NCI-H128 (cell line): ENCODE measurements around the gene TENM4.

Experiments
- DNase-seq: peaks from one replicate; lab custom pipeline; 2025; ENCODE audit not compliant: unreplicated experiment; lab: John Stamatoyannopoulos, UW

Gene TENM4

DNA sequence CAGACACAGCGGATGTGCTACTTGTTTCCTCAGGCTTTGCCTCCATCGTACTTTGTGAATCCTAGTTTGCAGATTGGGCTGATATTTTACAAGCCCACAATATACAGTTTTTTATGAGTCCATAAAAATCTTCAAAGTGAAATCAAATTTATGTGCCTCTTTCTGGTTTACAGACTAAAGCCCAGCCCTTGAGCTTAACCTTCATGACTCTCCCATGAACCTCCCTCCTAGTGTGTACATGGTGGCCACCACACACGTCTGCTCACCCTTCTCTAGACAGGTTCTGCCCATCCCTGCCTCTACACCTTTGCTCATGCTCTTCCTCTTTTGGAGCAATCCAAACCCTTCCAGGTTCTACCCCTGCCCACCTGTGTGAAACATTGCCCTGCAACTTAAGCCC, 129.4 kb downstream of the TENM4 start:
- DNase-seq: no peak

DNA sequence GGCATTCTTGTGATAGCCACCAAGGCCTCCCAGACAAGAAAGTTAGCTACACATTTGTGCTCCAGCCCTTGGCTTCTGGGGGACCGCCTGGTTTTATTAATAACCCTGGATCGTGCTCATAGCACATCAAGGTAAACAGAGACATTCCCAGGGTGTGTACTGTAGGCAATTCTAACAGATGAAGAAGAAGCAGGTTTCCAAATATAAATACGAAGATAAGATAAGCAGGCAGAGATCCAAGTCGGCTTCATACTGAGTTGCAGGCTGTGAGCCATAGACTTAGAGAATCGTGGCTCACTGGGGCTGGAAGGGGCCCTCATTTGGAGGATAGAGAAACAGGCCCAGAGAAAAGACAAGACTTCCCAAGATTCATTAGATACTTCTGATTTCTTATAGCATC, 131.4 kb downstream of the TENM4 start:
- no peak for DNase-seq

DNA sequence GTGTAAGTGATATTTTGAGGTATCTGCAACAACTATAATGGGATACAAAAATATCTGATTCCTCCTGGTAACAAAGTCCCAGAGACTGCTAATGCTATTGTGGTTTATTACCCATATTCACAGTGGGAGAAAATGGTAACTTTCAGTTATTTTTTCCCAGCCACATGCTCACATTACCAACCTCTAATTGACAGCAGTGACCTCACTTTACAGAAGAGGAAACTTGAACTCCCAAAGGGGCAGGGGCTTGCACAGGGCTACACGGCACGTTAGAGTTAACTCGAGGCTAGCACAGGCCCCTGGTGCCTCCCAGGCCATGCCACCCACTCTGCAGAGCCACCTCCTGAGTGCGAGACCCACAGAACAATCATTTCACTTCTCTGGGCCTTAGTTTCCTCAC, 132.4 kb downstream of the TENM4 start:
- no peak for DNase-seq

DNA sequence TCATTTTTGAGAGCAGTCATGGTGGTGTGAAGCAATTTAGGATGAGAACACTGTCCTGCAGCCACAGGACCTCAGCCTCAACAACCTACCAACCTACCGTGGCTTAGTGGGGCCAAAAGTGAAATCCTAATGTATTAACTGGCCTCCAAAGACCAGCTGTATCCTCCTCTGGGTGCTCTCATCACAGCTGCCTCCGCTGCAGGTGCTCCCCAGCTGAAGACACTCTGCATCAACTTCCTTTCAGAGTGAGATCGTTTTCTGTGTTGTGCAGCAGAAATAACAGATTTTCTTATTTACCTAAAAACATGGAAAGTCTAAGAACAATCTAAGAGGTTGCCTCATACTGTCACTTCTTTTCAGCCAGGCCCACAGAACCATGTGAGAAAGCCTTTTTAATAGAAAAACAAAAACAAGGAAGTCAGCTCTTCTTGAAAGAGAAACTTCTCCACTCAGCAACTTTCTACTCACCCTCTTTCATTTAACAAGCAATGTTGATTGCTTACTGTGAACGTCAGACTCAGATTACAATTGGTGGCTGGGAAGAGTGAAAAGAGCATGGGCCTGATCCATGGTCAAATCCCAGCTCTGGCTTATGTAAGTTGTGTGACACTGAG, 136.1 kb downstream of the TENM4 start:
- DNase-seq: no peak

DNA sequence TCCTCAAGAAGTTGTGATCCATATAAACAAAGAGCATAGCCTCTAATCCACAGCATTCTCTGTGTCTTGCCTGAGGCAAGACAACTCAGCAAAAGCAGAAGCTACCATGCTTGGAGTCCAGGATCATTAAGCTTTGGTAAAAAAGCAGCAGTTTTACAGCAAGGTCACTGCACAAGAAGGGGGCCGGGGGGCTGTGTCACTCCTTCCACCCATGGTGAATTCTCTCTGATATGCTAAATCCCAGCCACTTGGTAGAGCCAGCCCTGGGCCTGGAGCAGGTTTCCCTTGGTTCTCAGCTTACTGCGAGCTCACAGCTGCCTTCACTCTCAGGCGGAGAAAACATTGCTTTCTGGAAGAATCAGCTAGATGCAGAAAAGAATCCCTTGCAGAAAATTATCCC, 144.7 kb downstream of the TENM4 start:
- DNase-seq: no peak

DNA sequence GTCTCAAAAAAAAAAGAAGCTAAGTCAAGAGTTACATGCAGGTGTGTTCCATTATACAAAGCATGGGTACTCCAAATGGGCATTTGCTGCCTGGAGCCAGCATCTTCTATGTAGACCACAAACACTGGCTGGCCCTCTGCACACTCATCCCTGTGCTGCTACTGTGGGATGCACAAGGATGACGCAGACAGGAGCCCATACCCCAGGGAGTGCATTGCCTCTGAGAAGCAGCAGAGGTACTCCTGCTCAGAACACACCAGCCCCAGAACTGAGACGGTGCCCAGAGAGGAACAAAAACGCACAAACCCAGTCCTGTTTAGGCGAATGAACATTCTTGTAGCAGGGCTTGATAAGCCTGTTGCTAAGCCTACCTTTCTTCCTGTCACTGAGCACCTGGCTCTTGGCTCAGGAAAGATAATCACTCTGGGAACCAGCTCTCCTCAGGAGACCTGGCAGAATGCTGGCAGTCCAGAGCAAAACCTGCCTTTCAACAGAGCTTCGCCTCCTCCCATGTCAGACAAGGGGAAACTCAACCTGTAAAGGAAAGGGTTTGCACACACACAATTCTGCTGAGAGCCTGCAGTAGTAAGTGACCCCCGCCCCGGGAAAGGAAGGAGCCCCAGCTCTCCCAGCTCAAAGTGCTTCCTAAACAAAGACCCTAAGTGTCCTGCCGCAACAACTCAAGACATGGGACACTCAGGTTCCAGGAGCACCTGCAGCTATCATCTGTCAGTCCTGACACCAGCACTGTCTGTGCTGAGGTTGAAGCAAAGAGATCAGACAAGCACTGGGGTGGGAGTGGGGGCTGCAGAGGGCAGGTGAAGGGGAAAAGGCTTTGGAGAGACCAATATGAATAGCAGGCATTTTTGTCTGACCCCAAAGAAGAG, 145.7 kb downstream of the TENM4 start:
- DNase-seq: peak; percentile 7

DNA sequence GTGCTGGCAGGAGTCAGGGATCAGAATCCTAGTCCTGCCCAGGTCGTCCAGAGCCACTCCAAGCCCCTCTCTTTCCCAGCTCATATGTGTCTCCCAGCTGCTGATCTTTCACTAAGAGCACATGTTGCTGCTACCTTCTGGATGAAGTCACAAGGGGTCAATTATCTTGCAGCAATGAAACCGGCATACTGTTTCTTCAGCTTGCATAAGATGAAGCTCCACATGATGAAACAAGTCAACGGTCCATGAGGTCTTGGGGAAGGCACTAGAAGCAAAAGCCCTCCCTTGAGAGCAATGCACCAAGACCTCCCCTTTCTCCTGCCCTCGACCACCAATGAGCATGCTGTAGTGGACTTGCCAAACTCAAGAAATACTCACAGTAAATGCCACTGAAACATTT, 148.9 kb downstream of the TENM4 start:
- DNase-seq: no peak

DNA sequence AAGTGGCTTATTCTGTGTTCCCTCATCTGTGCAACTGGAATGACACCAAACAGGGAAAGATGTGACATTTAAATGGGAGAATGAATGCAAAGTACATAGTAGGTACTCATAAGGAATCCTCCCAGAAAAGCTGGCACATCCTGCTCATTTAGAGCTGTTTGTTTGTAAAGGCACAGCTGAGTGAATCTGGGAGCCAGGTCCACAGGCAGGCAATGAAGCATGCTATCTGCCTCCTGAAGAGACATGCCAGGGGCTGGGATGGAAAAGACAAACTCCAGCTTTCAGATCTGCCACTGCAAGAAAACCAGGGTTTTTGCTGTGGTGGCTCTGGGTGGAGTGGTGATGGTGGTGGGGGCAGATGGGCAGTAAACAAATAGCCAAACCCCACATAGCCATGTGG, 150.1 kb downstream of the TENM4 start:
- DNase-seq: no peak

DNA sequence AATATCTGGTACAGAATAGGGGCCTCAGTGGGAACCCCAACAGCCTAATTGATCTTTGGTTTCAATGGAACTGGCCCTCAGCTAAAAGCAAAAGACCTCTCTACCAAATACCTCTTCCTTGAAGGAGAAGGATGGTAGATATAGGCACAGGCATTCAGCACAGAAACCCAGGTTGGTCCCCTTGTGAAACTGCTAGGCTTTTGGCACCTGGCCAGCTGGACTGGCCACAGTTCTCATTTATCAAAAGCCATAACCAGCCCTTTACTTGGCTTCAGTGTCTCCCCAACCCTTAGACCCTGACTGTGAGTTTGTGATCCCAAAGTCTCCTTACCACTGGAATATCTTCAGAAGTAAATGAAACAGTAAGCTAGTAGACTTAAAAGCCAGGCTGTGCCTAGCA, 152.9 kb downstream of the TENM4 start:
- DNase-seq: no peak

DNA sequence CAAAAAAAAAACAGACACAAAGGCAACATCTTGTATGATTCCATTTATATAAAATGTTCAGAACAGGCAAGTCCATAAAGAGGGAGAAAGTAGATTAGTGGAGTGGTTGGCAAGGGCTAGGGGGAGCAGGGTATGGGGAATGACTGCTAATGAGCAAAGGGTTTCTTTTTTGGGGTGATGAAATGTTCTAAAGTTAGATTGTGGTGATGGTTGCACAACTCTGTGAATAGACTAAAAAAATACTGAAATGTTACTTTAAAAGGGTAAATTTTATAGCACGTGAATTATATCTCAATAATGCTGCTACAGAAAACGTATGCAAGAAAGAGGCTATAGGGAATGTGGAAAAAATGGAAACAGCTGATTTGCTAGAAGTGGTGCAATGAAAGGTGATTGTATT, 155.1 kb downstream of the TENM4 start:
- DNase-seq: no peak

DNA sequence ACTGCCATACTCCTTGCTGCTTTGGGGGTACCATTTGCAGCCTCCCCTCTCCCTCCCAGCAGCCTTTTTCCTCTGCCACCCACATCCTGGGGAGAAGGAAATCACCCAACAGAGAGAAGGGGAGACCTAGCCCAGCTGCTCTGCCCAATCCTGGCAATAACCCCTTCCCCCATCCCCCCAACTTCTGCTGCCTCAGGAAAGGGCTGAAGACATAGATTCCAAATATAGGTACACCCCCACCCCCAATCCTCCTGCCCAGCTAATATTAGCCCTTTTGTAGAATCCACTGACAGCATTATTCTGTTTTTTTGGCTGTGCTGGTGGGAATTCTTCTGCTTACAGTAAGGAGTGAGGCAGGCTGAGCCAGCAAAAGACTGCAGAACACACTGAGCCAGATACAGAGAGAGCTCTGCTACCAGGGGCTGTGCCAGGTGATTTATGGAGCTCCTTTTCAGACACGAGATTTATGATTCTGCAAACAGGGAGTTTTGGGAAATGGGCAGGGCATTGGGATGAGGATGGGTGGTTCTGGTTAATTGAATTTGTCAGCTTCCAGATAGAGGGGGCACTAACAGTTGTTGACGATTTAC, 164.0 kb downstream of the TENM4 start:
- DNase-seq: no peak

DNA sequence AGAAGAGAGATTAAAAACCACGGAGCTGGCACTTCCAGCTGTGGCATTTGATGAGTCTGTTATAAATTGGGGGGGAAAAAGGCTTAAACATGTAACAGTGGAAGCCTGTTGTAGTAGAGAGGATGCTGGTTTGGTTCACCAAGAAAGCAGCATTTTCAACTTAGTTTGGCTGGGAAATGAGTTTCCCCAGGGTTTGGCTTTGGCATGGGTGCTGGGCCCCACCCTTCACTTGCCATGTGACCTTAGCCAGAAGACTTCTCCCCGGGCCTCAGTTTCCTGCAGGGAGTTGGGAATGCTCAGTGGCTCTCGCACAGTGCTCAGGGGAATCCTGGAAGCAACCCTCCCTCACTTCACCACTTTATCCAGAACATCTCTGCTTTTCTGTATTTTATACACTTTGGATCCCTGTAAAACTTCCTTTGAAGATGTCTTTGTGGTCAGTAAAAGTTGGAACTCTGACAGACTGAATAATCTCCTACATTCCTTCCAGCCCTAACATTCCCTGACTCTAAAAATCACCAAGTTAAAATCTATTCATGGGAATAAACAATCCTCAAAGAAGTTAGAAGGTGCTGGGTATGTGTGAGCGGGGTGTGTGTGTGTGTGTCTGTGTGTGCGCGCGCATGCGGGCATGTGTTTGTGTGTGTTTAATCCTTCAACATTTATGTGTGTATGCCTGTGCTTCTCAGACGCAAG, 166.0 kb downstream of the TENM4 start:
- DNase-seq: no peak

DNA sequence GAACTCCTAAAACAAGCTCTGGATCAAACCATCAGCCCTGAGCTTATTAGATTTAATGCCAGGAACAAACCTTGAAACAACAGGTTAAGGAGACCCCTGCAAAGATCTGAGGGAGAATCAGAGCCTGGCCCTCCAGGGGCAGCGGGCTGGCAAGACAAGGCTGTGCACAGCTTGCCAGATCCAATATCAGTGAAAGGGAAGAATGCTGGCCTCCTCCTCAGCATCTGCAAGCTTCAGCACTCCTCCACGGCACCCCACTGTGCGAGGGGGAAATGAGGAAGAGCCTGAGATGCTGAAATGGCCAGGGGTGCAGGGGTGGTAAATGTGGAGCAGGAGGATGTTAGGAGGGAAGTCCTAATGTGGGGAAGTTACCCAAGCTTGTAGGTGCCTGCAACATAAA, 167.0 kb downstream of the TENM4 start:
- no peak for DNase-seq

DNA sequence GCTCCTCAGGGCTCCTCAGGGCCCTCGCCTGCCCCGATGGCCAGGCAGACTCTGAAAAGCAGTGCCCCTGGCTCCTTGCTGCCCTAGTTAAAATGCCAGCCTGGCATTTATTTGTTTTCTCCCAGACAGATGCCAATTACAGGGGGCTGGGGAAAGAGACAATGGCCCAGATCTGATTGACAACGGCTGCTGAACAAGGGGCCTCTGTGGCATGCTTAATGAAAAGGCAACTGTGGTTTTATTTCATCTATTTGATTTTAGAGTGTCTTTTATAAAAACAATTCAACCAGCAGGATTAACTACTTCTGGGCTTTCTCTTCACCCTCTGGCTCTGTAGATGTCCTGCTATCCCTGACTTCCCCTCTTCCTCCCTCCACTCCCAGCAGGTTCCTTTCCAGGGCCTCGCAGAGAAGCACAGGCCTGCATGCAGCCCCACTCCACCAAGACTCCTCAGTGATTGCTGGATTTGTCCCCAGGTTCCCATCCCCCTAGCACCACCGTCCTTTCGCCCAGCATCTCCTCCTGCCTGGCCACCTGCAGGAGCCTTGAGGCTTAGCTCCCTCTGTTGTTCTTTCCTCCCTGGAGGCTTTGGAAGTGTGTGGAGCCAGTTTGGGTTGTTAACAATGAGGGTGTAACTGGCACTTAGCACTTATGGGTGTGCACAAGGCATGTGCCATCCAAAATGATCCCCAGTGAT, 171.1 kb downstream of the TENM4 start:
- no peak for DNase-seq

DNA sequence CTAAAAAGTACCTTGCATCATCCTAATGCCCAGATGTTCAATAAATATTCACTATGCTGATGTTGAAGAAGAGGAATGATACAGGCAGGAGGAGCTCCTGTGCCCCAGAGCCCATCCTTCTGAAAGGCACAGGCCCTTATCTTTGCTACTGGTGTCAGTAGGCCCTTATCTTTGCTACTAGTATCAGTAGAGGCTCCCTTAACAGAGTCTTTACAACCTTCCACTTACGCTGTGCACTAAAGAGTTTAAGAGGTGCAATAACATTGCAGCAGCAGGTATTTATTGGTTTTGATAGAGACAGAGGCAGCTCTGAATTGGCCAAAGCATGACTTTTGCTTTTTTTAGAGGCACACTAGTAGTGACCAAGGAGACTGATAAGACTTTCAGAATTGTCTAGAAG, 174.4 kb downstream of the TENM4 start:
- DNase-seq: no peak

DNA sequence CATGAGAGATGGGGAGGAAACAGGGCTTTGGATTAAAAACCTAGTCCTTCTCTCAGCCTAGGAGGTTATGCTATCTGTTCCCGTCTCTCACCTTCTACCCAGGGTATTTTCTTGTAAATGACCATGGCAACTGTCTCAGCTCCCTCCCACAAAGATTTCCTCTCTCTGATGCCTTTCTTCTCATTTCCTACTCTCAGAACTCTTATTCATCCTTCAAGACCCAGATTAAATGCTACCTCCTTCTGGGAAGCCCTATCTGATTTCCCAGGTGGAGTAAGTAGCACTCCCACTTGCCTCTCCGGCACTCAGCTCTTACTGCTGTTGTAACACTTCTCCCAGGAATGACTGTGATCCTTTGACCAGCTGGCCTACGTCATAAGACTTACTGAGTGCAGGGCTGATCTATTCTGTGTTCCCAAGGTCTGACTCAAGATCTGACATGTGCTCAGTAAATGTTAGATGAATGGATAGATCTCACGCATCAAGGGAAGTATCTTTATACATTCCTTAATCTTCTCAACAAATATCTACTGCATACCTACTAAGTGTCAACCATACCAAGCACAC, 175.0 kb downstream of the TENM4 start:
- no peak for DNase-seq

DNA sequence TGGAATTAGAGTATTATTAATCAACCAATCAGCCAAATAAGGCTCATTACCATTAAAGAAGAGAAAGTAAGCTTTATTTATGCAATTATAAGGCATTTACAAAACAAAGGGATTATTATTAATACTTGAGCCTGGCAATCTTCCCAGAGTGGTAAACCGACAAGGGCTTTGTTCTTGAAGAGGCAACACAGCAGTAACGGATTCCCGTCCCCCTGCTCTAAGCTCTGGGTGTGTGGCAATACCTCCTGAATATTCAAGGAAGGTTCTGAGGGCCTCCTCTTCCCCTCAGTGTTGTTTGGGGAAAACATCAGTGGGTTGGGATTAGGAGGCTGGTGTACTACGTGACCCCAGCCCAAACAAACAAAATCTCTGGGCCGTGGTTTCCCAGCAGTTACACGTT, 176.5 kb downstream of the TENM4 start:
- DNase-seq: no peak

DNA sequence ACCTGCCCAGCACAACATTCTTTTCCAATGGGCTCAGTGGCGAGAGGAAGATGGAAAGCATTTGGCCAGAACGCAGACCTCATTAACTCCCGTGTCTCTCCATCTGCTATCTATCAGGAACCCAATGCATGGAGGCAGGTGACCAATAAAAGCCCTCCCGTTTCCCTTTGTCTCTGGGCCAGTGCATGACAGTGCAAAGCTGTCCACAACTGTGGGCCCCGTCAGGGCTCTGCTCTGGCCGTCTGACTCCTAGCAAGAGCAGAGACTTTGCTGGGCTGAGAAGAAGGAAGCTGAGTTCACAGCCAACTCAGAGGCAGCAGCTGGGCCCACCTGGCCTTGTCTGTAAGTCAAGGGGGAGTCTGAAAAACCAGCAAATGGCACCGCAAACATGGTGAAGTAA, 177.8 kb downstream of the TENM4 start:
- no peak for DNase-seq

DNA sequence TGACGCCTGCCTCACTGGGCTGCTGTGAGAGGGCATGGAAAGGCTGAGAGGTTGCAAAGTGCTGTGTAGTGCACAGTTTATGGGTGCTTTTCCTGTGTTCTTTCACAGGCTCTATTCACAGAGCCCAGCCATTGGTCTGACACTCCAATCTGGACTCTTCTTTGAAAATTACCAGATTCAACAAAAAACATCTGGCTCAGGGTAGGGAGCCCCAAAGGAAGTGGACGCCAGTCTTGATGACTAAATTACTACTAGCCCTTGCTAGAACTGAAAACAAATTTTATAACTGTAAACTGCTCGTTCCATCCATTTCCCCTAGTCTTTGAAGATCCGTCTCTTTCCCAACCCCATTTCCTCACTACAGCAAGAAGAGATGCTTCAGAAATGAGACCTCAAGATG, 178.6 kb downstream of the TENM4 start:
- no peak for DNase-seq

DNA sequence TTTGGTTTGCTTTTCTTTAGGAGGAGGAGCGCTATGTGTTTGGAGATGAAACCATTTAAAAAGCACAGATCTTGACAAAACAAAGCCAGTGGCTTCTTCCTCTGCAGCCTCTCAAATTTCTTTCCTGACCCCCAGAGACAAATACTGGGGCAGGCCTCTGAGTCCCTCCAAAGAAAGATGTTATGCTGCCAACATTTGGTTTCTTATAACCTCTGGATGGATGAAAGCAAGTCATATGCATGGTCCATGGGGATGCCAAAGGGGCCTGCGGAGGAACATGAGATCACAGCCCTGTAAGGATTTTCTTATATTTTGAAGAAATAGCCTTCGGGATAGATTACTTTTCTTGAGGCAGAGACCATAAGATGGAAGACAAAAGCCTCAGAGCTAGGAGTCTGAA, 179.1 kb downstream of the TENM4 start:
- DNase-seq: no peak

DNA sequence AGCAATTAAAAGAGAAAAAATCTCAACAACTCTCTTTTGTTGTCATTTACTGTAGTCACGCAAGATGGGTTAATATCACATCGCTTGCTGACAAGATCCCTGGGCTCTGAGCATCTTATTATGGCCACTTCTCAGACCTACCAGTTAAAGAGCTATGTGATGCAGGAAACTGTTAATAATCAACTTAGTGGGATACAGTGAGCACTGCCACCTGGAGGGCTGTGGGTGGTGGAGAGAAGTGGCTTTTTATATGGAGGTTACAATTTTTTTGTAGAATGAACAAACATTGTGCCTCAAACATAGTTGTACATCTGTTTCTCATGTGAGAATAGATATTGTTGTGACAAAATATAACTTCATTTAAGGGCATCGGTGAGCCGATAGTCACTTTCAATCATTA, 181.0 kb downstream of the TENM4 start:
- no peak for DNase-seq
